Measurements from ENCODE around the gene ADRB1. TPM values are rescaled to one million over a fixed set of nuclear protein-coding genes. Genes with fewer than 3 reads are reported as not detected.

Gene ADRB1
- total and polyA plus RNA-seq, 4 experiments from 2014 or later, result not detected

- Mint-ChIP-seq H3K4me3 (peak overlapping the region in 7 of 8 donors; percentile 61 to 82 (median 78)), H3K27me3 (peaks cover 42 to 44% of the 10 kb centered on the region in 2 donors), H3K27ac (no peak overlapping the region), H3K9me3 (no peaks in the 10 kb centered on the region), H3K36me3 (no peaks in the 10 kb centered on the region), H3K4me1 (peaks cover 15 to 20% (median 18%) of the 10 kb centered on the region in 4 donors)
- Histone ChIP-seq H3K4me1 (ENCODE audit: insufficient read depth, low read length) (peaks cover 20% of the 10 kb centered on the region), H3K27ac (ENCODE audit: low read depth, low read length) (no peak overlapping the region), H3K27me3 (ENCODE audit: insufficient read depth, low read length) (peaks cover 19% of the 10 kb centered on the region), H3K36me3 (ENCODE audit: insufficient read depth, low read length) (no peaks in the 10 kb centered on the region), H3K9me3 (ENCODE audit: control insufficient read depth in 1 of 2, low read length in 2 of 2) (no peaks in the 10 kb centered on the region), H3K4me3 (ENCODE audit: low read length in 2 of 2) (no peak overlapping the region)
- intact Hi-C loops (cut with micrococcal nuclease), result no loop called here
- ChIA-PET CTCF (ENCODE audit: partially characterized antibody) (no interaction called here), POLR2A (ENCODE audit: partially characterized antibody) (no interaction called here)
- peak in 1 of 5 donors; percentile 21 for DNase-seq
Observed at GRCh38 chr10:114045136-114046086, 1.7 kb downstream of the ADRB1 start.

GRCh38 chr10:114046087-114046458 is 2.4 kb downstream of the ADRB1 start:
- Mint-ChIP-seq H3K4me3 (peak overlapping the region in 6 of 8 donors; percentile 15 to 82 (median 54)), H3K27ac (no peak overlapping the region), H3K36me3 (no peaks in the 10 kb centered on the region), H3K27me3 (peaks cover 39 to 46% of the 10 kb centered on the region in 2 donors), H3K9me3 (no peaks in the 10 kb centered on the region), H3K4me1 (peaks cover 15 to 20% (median 19%) of the 10 kb centered on the region in 4 donors)
- POLR2A ChIA-PET (ENCODE audit: partially characterized antibody), result no interaction called here
- Histone ChIP-seq H3K27ac (ENCODE audit: low read depth, low read length) (no peak overlapping the region), H3K36me3 (ENCODE audit: insufficient read depth, low read length) (no peaks in the 10 kb centered on the region), H3K9me3 (ENCODE audit: control insufficient read depth in 1 of 2, low read length in 2 of 2) (no peaks in the 10 kb centered on the region), H3K4me3 (ENCODE audit: low read length in 2 of 2) (no peak overlapping the region), H3K4me1 (ENCODE audit: insufficient read depth, low read length) (peaks cover 20% of the 10 kb centered on the region), H3K27me3 (ENCODE audit: insufficient read depth, low read length) (peaks cover 19% of the 10 kb centered on the region)
- DNase-seq, result no peak
- CTCF ChIA-PET (ENCODE audit: partially characterized antibody), result interaction anchor here (2.1 kb wide), 1 partner anchor 92 kb away, joined by 4 read pairs; no protein-coding TSS in a partner anchor
- intact Hi-C loops (cut with micrococcal nuclease), result no loop called here

- H3K27ac ChIP-seq (ENCODE audit: low read depth, low read length), result no peak overlapping the region
- no peaks in the 10 kb centered on the region for H3K9me3 Mint-ChIP-seq
- no peak for DNase-seq
- no peaks in the 10 kb centered on the region for H3K36me3 Mint-ChIP-seq
- H3K9me3 ChIP-seq (ENCODE audit: control insufficient read depth in 1 of 2, low read length in 2 of 2), result no peaks in the 10 kb centered on the region
- H3K27ac Mint-ChIP-seq, result no peak overlapping the region
- no peaks in the 10 kb centered on the region for H3K36me3 ChIP-seq (ENCODE audit: insufficient read depth, low read length)
- H3K4me1 Mint-ChIP-seq, result peaks cover 10 to 14% (median 12%) of the 10 kb centered on the region in 4 donors
- H3K4me3 ChIP-seq (ENCODE audit: low read length in 2 of 2), result no peak overlapping the region
- H3K4me1 ChIP-seq (ENCODE audit: insufficient read depth, low read length), result peaks cover 12% of the 10 kb centered on the region
- H3K27me3 ChIP-seq (ENCODE audit: insufficient read depth, low read length), result peaks cover 13% of the 10 kb centered on the region
- POLR2A ChIA-PET (ENCODE audit: partially characterized antibody), result no interaction called here
- CTCF ChIA-PET (ENCODE audit: partially characterized antibody), result no interaction called here
- H3K4me3 Mint-ChIP-seq, result no peak overlapping the region
- H3K27me3 Mint-ChIP-seq, result peaks cover 35 to 38% of the 10 kb centered on the region in 2 donors
- intact Hi-C loops (cut with micrococcal nuclease), result no loop called here
Observed at GRCh38 chr10:114048472-114048871, 4.8 kb downstream of the ADRB1 start.

- intact Hi-C loops (cut with micrococcal nuclease), result no loop called here
- ChIA-PET POLR2A (ENCODE audit: partially characterized antibody) (no interaction called here), CTCF (ENCODE audit: partially characterized antibody) (no interaction called here)
- H3K27ac ChIP-seq (ENCODE audit: low read depth, low read length), result no peak overlapping the region
- H3K9me3 ChIP-seq (ENCODE audit: control insufficient read depth in 1 of 2, low read length in 2 of 2), result no peaks in the 10 kb centered on the region
- DNase-seq, result no peak
- H3K36me3 Mint-ChIP-seq, result no peaks in the 10 kb centered on the region
- no peak overlapping the region for H3K4me3 ChIP-seq (ENCODE audit: low read length in 2 of 2)
- H3K27me3 ChIP-seq (ENCODE audit: insufficient read depth, low read length), result peaks cover 12% of the 10 kb centered on the region
- no peaks in the 10 kb centered on the region for H3K4me1 ChIP-seq (ENCODE audit: insufficient read depth, low read length)
- H3K4me1 Mint-ChIP-seq, result peaks cover 0 to 4% (median 1%) of the 10 kb centered on the region in 4 donors
- no peak overlapping the region for H3K27ac Mint-ChIP-seq
- H3K9me3 Mint-ChIP-seq, result no peaks in the 10 kb centered on the region
- H3K27me3 Mint-ChIP-seq, result peaks cover 28 to 29% of the 10 kb centered on the region in 2 donors
- H3K36me3 ChIP-seq (ENCODE audit: insufficient read depth, low read length), result no peaks in the 10 kb centered on the region
- no peak overlapping the region for H3K4me3 Mint-ChIP-seq
Observed at GRCh38 chr10:114051714-114052113, 8.0 kb downstream of the ADRB1 start.

GRCh38 chr10:114052255-114052654 is 8.6 kb downstream of the ADRB1 start:
- H3K4me1 Mint-ChIP-seq, result peaks cover 0 to 4% (median 1%) of the 10 kb centered on the region in 4 donors
- H3K4me3 ChIP-seq (ENCODE audit: low read length in 2 of 2), result no peak overlapping the region
- no peaks in the 10 kb centered on the region for H3K4me1 ChIP-seq (ENCODE audit: insufficient read depth, low read length)
- H3K27ac Mint-ChIP-seq, result no peak overlapping the region
- no peaks in the 10 kb centered on the region for H3K36me3 ChIP-seq (ENCODE audit: insufficient read depth, low read length)
- H3K4me3 Mint-ChIP-seq, result no peak overlapping the region
- no peak overlapping the region for H3K27ac ChIP-seq (ENCODE audit: low read depth, low read length)
- DNase-seq, result no peak
- POLR2A ChIA-PET (ENCODE audit: partially characterized antibody), result no interaction called here
- no peaks in the 10 kb centered on the region for H3K9me3 Mint-ChIP-seq
- H3K36me3 Mint-ChIP-seq, result no peaks in the 10 kb centered on the region
- no peaks in the 10 kb centered on the region for H3K9me3 ChIP-seq (ENCODE audit: control insufficient read depth in 1 of 2, low read length in 2 of 2)
- peaks cover 7% of the 10 kb centered on the region for H3K27me3 ChIP-seq (ENCODE audit: insufficient read depth, low read length)
- intact Hi-C loops (cut with micrococcal nuclease), result no loop called here
- CTCF ChIA-PET (ENCODE audit: partially characterized antibody), result no interaction called here
- peaks cover 27% of the 10 kb centered on the region in 2 donors for H3K27me3 Mint-ChIP-seq

- no peaks in the 10 kb centered on the region for H3K9me3 Mint-ChIP-seq
- H3K4me3 ChIP-seq (ENCODE audit: low read length in 2 of 2), result no peak overlapping the region
- intact Hi-C loops (cut with micrococcal nuclease), result no loop called here
- H3K27ac ChIP-seq (ENCODE audit: low read depth, low read length), result no peak overlapping the region
- H3K27me3 Mint-ChIP-seq, result peaks cover 19 to 21% of the 10 kb centered on the region in 2 donors
- no peak overlapping the region for H3K4me3 Mint-ChIP-seq
- POLR2A ChIA-PET (ENCODE audit: partially characterized antibody), result no interaction called here
- no peak for DNase-seq
- H3K4me1 ChIP-seq (ENCODE audit: insufficient read depth, low read length), result no peaks in the 10 kb centered on the region
- H3K27ac Mint-ChIP-seq, result no peak overlapping the region
- peaks cover 0 to 1% (median 0%) of the 10 kb centered on the region in 4 donors for H3K4me1 Mint-ChIP-seq
- H3K27me3 ChIP-seq (ENCODE audit: insufficient read depth, low read length), result peaks cover 4% of the 10 kb centered on the region
- CTCF ChIA-PET (ENCODE audit: partially characterized antibody), result no interaction called here
- no peaks in the 10 kb centered on the region for H3K9me3 ChIP-seq (ENCODE audit: control insufficient read depth in 1 of 2, low read length in 2 of 2)
- H3K36me3 Mint-ChIP-seq, result no peaks in the 10 kb centered on the region
- no peaks in the 10 kb centered on the region for H3K36me3 ChIP-seq (ENCODE audit: insufficient read depth, low read length)
Observed at GRCh38 chr10:114053946-114054345, 10.3 kb downstream of the ADRB1 start.

- POLR2A ChIA-PET (ENCODE audit: partially characterized antibody), result no interaction called here
- Mint-ChIP-seq H3K36me3 (no peaks in the 10 kb centered on the region), H3K9me3 (no peaks in the 10 kb centered on the region), H3K4me3 (no peak overlapping the region), H3K27ac (no peak overlapping the region), H3K27me3 (peaks cover 9 to 10% of the 10 kb centered on the region in 2 donors), H3K4me1 (peaks cover 0 to 2% (median 0%) of the 10 kb centered on the region in 4 donors)
- Histone ChIP-seq H3K27me3 (ENCODE audit: insufficient read depth, low read length) (no peaks in the 10 kb centered on the region), H3K9me3 (ENCODE audit: control insufficient read depth in 1 of 2, low read length in 2 of 2) (no peaks in the 10 kb centered on the region), H3K4me3 (ENCODE audit: low read length in 2 of 2) (no peak overlapping the region), H3K4me1 (ENCODE audit: insufficient read depth, low read length) (no peaks in the 10 kb centered on the region), H3K27ac (ENCODE audit: low read depth, low read length) (no peak overlapping the region), H3K36me3 (ENCODE audit: insufficient read depth, low read length) (no peaks in the 10 kb centered on the region)
- intact Hi-C loops (cut with micrococcal nuclease), result no loop called here
- CTCF ChIA-PET (ENCODE audit: partially characterized antibody), result no interaction called here
- DNase-seq, result no peak
Observed at GRCh38 chr10:114057855-114058254, 14.2 kb downstream of the ADRB1 start.

All from CD4-positive, alpha-beta memory T cell (primary cell).